ENCODE data around the gene ELL. TPM values are rescaled to one million over a fixed set of nuclear protein-coding genes. Genes with fewer than 3 reads are reported as not detected.

The ELL gene
- total RNA-seq, 1 experiment from 2014 or later, result 22.9 TPM

DNA sequence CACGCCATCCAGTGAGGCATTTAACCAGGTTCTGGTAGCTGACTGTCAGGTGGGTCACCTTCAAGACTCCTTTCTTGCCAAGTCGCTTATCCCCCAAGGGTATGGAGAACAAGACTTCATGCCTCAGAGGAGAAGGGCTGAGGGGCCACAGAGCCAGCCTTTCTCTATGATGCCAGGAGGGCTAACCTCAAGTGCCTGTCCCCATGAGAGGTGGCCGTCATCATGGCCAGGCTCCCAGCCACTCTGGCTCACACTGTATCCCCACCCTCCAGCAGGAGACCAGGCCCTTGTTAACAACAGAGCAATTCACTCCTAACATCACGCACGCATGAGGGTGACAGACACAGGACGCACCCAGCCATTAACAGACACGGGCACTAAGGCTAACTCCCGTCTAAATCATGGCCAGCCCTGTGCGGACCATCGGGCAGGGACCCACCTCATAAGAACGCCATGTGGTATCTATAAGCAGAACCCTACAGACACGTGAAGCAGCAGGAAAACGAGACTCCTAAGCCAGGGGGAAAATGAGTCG is 45.3 kb downstream of the ELL start (continued):
- TF ChIP-seq, protein P1, sequence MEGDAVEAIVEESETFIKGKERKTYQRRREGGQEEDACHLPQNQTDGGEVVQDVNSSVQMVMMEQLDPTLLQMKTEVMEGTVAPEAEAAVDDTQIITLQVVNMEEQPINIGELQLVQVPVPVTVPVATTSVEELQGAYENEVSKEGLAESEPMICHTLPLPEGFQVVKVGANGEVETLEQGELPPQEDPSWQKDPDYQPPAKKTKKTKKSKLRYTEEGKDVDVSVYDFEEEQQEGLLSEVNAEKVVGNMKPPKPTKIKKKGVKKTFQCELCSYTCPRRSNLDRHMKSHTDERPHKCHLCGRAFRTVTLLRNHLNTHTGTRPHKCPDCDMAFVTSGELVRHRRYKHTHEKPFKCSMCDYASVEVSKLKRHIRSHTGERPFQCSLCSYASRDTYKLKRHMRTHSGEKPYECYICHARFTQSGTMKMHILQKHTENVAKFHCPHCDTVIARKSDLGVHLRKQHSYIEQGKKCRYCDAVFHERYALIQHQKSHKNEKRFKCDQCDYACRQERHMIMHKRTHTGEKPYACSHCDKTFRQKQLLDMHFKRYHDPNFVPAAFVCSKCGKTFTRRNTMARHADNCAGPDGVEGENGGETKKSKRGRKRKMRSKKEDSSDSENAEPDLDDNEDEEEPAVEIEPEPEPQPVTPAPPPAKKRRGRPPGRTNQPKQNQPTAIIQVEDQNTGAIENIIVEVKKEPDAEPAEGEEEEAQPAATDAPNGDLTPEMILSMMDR (IDR thresholded peaks at IDR 0.05 in 2 of 3, conservative IDR thresholded peaks at IDR 0.05 in 1 of 3; ENCODE audit: borderline replicate concordance in 1 of 3, insufficient read depth in 1 of 3, low read depth in 2 of 3, low read length in 2 of 3), result no peak
- TF ChIP-seq ZNF274 (IDR thresholded peaks at IDR 0.05; ENCODE audit: low read depth, low read length) (no peak), SP1 (IDR thresholded peaks at IDR 0.05; ENCODE audit: low read depth) (no peak), EGR1 (IDR thresholded peaks at IDR 0.05; ENCODE audit: low read depth) (no peak), RAD21 (IDR thresholded peaks at IDR 0.05; ENCODE audit: low read depth) (no peak), YY1 (IDR thresholded peaks at IDR 0.05; ENCODE audit: extremely low read depth, insufficient replicate concordance, low read depth, low read length) (no peak)
- TF ChIP-seq, protein P2, sequence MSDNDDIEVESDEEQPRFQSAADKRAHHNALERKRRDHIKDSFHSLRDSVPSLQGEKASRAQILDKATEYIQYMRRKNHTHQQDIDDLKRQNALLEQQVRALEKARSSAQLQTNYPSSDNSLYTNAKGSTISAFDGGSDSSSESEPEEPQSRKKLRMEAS (IDR thresholded peaks at IDR 0.05), result no peak

DNA sequence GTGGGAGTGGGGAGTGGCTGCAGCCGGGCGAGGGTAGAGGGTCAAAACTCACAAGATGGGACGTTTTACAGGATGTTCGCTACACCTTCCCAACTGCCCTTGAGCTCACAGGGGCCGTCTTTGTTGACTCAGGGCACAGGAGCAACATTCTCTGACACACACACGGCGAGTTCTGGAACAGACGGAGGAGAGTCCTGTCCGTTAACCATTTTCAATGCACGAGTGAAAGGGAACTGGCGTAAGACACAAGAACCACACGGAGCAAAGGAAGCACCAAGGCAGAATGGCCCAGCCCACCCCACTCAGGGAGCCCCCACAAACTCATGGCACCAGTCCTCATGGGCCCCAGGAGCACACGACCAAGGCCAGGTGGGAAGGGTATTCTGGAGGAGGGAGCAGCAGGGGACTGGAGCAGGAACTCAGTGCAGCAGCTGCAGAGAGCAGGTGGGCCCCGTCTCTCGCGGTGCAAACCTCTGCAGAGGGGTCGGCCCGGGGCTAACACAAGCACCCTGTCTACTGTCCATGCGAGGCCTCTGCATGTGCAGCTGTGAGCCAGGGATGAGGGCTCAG is 46.0 kb downstream of the ELL start:
- peaks cover 74% of the 10 kb centered on the region for H3K79me2 ChIP-seq (ENCODE audit: insufficient read depth, low read length)

More for the DNA sequence above, 46.0 kb downstream of the ELL start:
- no peak overlapping the region for H3K4me3 ChIP-seq (replicated peaks in 1 of 2; ENCODE audit: low read depth in 1 of 2, low read length in 2 of 2)
- ChIA-PET RAD21 (ENCODE audit: low non-redundant PET in 1 of 2, low total read pairs in 2 of 2, uncharacterized antibody in 2 of 2, unreplicated experiment in 2 of 2) (no interaction called here), CTCF (no interaction called here), POLR2A (no interaction called here)
- peaks cover 7 to 27% of the 10 kb centered on the region in 2 experiments for H3K4me1 ChIP-seq (ENCODE audit: control insufficient read depth in 1 of 2, insufficient read depth in 2 of 2, low read length in 2 of 2)
- no TSS peak for BruUV-seq (replicated peaks)
- no peak overlapping the region for H3K4me2 ChIP-seq (ENCODE audit: low read length)
- no peak for ATAC-seq
- intact Hi-C loops (cut with micrococcal nuclease), result no loop called here
- H3K27me3 ChIP-seq (ENCODE audit: insufficient read depth, low read length), result no peaks in the 10 kb centered on the region
- TF ChIP-seq, protein P3, sequence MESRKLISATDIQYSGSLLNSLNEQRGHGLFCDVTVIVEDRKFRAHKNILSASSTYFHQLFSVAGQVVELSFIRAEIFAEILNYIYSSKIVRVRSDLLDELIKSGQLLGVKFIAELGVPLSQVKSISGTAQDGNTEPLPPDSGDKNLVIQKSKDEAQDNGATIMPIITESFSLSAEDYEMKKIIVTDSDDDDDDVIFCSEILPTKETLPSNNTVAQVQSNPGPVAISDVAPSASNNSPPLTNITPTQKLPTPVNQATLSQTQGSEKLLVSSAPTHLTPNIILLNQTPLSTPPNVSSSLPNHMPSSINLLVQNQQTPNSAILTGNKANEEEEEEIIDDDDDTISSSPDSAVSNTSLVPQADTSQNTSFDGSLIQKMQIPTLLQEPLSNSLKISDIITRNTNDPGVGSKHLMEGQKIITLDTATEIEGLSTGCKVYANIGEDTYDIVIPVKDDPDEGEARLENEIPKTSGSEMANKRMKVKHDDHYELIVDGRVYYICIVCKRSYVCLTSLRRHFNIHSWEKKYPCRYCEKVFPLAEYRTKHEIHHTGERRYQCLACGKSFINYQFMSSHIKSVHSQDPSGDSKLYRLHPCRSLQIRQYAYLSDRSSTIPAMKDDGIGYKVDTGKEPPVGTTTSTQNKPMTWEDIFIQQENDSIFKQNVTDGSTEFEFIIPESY (IDR thresholded peaks at IDR 0.05; ENCODE audit: extremely low read depth, insufficient replicate concordance, low read length), result no peak
- TF ChIP-seq ZFX (IDR thresholded peaks at IDR 0.05), result no peak
- no peak for TF ChIP-seq POLR2A (IDR thresholded peaks at IDR 0.05; ENCODE audit: borderline replicate concordance, extremely low read depth, insufficient read depth, insufficient read length)
- no peak for TF ChIP-seq YY1 (IDR thresholded peaks at IDR 0.05; ENCODE audit: extremely low read depth, insufficient replicate concordance, low read depth, low read length)
- TF ChIP-seq CEBPB (IDR thresholded peaks at IDR 0.05; ENCODE audit: low read depth), result no peak
- TF ChIP-seq ELF1 (IDR thresholded peaks at IDR 0.05; ENCODE audit: borderline replicate concordance, low read depth), result no peak
- TF ChIP-seq JUND (IDR thresholded peaks at IDR 0.05), result no peak
- no peak for TF ChIP-seq TCF7L2 (IDR thresholded peaks at IDR 0.05; ENCODE audit: borderline replicate concordance, extremely low read depth, insufficient read depth, insufficient read length)
- TF ChIP-seq ZNF274 (IDR thresholded peaks at IDR 0.05; ENCODE audit: low read depth, low read length), result no peak
- TF ChIP-seq EGR1 (IDR thresholded peaks at IDR 0.05; ENCODE audit: low read depth), result no peak
- no peak for TF ChIP-seq CBX3 (IDR thresholded peaks at IDR 0.05; ENCODE audit: low read depth)
- no peak for TF ChIP-seq POLR2AphosphoS5 (IDR thresholded peaks at IDR 0.05; ENCODE audit: low read depth, low read length)
- TF ChIP-seq, protein P4, sequence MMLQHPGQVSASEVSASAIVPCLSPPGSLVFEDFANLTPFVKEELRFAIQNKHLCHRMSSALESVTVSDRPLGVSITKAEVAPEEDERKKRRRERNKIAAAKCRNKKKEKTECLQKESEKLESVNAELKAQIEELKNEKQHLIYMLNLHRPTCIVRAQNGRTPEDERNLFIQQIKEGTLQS (IDR thresholded peaks at IDR 0.05), result no peak
- no peak for TF ChIP-seq EZH2phosphoT487 (IDR thresholded peaks at IDR 0.05; ENCODE audit: borderline replicate concordance)
- TF ChIP-seq SIN3A (IDR thresholded peaks at IDR 0.05; ENCODE audit: low read depth), result no peak
- no peak for TF ChIP-seq FOSL1 (IDR thresholded peaks at IDR 0.05; ENCODE audit: low read depth)
- TF ChIP-seq SRF (IDR thresholded peaks at IDR 0.05; ENCODE audit: low read depth), result no peak
- no peaks in the 10 kb centered on the region for H3K9me3 ChIP-seq (ENCODE audit: control insufficient read depth in 1 of 2, insufficient read depth in 1 of 2, low read depth in 1 of 2, low read length in 2 of 2)
- H3K9me2 ChIP-seq (ENCODE audit: insufficient read depth), result no peaks in the 10 kb centered on the region
- no peak overlapping the region for H3K27ac ChIP-seq (ENCODE audit: low read depth, low read length)
- DNase-seq (ENCODE audit: low read depth, low spot score), result no peak
- no peak overlapping the region for H2AFZ ChIP-seq (ENCODE audit: low read depth, low read length, poor library complexity, severe bottlenecking)
- no peaks in the 10 kb centered on the region for H4K20me1 ChIP-seq (ENCODE audit: insufficient read depth)
- no peaks in the 10 kb centered on the region; a peak in 1 of 4 replicates for H3K36me3 ChIP-seq (ENCODE audit: control insufficient read depth in 1 of 2, insufficient read depth in 2 of 2, low read length in 2 of 2)
- H3K9ac ChIP-seq (ENCODE audit: low read length), result no peak overlapping the region
